LoVo (cell line): Measurements from ENCODE around the gene NCAPH2.

Source experiments
- DNase-seq: peaks from one replicate; pipeline ENCODE4 v3.0.0-alpha.2; 2016; ENCODE audit warnings: low spot score

Gene NCAPH2

GRCh38 chr22:50548921-50549790 is 41.1 kb downstream of the NCAPH2 start:
- DNase-seq: no peak

- no peak for DNase-seq
Observed at GRCh38 chr22:50550395-50550794, 42.4 kb downstream of the NCAPH2 start.

GRCh38 chr22:50551160-50551752 is 43.2 kb downstream of the NCAPH2 start:
- DNase-seq: no peak

- no peak for DNase-seq
Observed at GRCh38 chr22:50553310-50553709, 45.3 kb downstream of the NCAPH2 start.

GRCh38 chr22:50556703-50557102 is 48.7 kb downstream of the NCAPH2 start:
- no peak for DNase-seq

GRCh38 chr22:50560034-50560433 is 52.0 kb downstream of the NCAPH2 start:
- no peak for DNase-seq

GRCh38 chr22:50561401-50562358 is 53.7 kb downstream of the NCAPH2 start:
- no peak for DNase-seq

GRCh38 chr22:50562523-50563412 is 54.7 kb downstream of the NCAPH2 start, which contains the start of gene SYCE3:
Gene SYCE3, minus strand, starts transcription at chr22:50562919. Its CDS starts 6,514 bp downstream, at chr22:50556405.
- peak; percentile 98 for DNase-seq

- DNase-seq: no peak
Observed at GRCh38 chr22:50563413-50564160, 55.6 kb downstream of the NCAPH2 start.

GRCh38 chr22:50564289-50564688 is 56.3 kb downstream of the NCAPH2 start:
- peak; percentile 64 for DNase-seq

GRCh38 chr22:50567721-50568252 is 59.8 kb downstream of the NCAPH2 start:
- no peak for DNase-seq

GRCh38 chr22:50568626-50569025 is 60.6 kb downstream of the NCAPH2 start:
- no peak for DNase-seq

- no peak for DNase-seq
Observed at GRCh38 chr22:50569041-50569459, 61.0 kb downstream of the NCAPH2 start.

- DNase-seq: no peak
Observed at GRCh38 chr22:50569896-50570535, 62.0 kb downstream of the NCAPH2 start.

- DNase-seq: no peak
Observed at GRCh38 chr22:50570861-50571260, 62.8 kb downstream of the NCAPH2 start.

GRCh38 chr22:50571264-50572175 is 63.5 kb downstream of the NCAPH2 start:
- no peak for DNase-seq

GRCh38 chr22:50572965-50573364 is 64.9 kb downstream of the NCAPH2 start:
- DNase-seq: no peak
